ENCODE results near the gene ROR2.

DNA sequence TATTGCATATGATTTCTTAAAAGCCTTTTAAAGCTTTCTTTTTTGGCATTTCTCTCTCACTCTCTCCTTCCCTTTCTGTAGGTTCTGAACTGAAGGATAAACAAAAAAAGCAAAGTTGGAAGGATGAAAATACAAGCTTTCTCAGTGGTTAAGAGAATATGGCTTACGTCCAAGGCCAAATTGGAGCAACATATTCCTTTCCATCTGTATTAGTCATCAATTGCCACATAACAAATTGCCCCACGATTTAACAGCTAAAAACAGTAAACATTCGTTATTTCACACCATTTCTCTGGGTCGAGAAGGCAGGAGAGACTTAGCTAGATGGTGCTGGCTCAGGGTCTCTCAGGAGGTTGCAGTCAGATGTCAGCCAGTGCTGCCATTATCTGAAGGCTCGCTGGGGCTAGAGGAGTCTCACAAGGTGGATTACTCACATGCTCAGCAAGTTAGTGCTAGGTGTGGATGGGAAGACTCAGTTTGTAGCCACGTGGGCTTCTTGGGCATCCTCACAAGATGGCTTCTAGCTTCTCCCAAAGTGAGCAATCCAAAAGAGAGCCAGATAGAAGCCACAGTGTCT, 2.0 kb upstream of the ROR2 start:
- TF ChIP-seq POLR2A (IDR thresholded peaks at IDR 0.05; ENCODE audit: low read depth, low read length) (no peak), POLR2AphosphoS5 (IDR thresholded peaks at IDR 0.05; ENCODE audit: low read depth, low read length) (no peak), TAF1 (IDR thresholded peaks at IDR 0.05; ENCODE audit: low read depth, low read length) (no peak), PAX5 (IDR thresholded peaks at IDR 0.05; ENCODE audit: insufficient read depth, low read length, severe bottlenecking) (no peak), SPI1 (IDR thresholded peaks at IDR 0.05; ENCODE audit: low read depth, low read length) (no peak), POU2F2 (IDR thresholded peaks at IDR 0.05; ENCODE audit: low read depth, low read length) (no peak)
